Lower leg skin (tissue), 3 donors: ENCODE measurements around the gene SLC29A3.

Experiments used
- POLR2A ChIP-seq, 2 donors: fragments of 450-650 bp; IDR thresholded peaks; one replicate each; pipeline ENCODE4 v1.6.1; 2016 to 2017; ENCODE audit warnings: antibody characterized with exemption in 2 of 2, mild to moderate bottlenecking in 1 of 2, moderate library complexity in 1 of 2
- TF ChIP-seq, protein P1 (sequence below), 3 donors: fragments of 450-650 bp; IDR thresholded peaks; one replicate each; pipeline ENCODE4 v1.5.1; 2016; ENCODE audit warnings: antibody characterized with exemption in 3 of 3, mild to moderate bottlenecking in 3 of 3, moderate library complexity in 2 of 3

DNA sequence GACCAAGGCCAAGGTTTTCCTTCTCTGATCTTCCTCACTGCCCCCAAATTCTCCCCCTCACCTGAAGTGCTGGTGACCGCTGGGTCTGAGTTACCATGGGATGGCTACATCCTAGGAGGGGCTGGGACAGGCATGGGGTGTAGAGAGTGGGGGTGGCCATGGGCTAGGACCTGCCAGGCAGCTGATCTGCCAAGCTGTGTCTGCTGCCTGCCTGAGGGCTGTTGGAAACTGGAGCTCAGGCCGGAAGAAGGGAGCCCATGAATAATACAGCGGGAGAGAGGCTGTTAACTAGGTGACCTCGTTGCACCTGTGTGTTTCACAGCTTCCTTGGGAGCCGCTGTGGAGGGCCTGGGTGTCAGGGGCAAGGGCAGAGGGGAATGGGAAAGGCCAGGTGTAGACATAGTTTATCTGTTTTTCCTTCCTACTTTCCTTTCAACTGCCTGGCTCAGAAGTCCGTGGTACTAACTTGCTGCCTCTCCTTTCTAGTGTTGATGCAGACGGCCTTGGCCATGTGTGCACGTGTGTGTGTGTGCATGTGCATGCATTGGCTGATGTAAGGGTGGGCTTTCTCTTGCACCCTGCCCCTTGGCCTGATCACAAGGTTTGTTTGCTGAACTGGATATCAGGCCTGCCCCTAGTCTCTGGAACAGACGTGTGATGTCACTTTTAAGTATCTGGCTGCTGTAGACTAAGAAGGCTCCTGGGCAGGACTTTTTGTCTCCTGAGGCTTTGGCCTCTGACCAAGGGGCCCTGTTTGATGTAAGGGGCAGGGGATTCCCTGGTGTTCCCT is 89.6 kb downstream of the SLC29A3 start:
- TF ChIP-seq, protein P1, sequence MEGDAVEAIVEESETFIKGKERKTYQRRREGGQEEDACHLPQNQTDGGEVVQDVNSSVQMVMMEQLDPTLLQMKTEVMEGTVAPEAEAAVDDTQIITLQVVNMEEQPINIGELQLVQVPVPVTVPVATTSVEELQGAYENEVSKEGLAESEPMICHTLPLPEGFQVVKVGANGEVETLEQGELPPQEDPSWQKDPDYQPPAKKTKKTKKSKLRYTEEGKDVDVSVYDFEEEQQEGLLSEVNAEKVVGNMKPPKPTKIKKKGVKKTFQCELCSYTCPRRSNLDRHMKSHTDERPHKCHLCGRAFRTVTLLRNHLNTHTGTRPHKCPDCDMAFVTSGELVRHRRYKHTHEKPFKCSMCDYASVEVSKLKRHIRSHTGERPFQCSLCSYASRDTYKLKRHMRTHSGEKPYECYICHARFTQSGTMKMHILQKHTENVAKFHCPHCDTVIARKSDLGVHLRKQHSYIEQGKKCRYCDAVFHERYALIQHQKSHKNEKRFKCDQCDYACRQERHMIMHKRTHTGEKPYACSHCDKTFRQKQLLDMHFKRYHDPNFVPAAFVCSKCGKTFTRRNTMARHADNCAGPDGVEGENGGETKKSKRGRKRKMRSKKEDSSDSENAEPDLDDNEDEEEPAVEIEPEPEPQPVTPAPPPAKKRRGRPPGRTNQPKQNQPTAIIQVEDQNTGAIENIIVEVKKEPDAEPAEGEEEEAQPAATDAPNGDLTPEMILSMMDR (IDR thresholded peaks at IDR 0.05), result no peak
- no peak for TF ChIP-seq POLR2A (IDR thresholded peaks at IDR 0.05)
